ENCODE measurements around the gene SMCP.

The SMCP gene

GRCh38 chr1:152886758-152887409 lies 8.8 kb downstream of the SMCP start:
- DNase-seq (ENCODE audit: low spot score), result no peak

DNA sequence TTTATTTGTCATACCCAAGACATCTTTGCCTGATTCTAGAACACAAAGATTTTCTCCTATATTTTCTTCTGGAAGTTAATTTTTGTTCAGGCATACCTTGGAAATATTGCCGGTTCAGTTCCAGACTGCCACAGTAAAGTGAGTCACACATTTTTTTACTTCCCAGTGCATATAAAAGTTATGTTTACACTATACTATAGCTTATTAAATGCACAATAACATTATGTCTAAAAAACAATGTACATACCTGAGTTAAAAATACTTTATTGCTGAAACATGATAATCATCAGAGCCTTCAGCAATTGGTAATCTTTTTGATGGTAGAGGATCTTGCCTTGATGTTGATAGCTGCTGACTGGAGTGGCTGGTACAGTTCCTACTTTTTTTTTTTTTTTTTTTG lies 10.0 kb downstream of the SMCP start:
- DNase-seq (ENCODE audit: low spot score), result no peak

DNA sequence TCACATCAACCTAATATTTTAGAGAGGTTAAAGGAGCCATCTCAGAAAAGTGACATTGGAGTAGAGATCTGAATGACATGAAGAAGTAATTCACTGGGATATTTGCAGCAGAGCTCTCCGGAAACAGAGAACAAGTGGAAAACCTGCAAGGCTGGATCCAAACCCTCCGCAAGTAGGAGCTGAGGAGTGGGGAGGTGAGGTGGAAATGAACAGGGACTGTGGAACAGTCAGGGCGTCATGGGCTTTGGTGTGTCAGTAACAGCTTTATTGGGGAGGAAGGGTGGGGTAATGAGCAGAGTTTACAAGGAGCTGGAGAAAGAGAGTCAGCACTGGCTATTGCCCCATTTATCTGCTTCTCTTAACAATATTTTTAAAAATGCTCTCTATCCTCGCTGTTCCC lies 20.9 kb downstream of the SMCP start:
- no peak for DNase-seq (ENCODE audit: low spot score)

GRCh38 chr1:152899883-152900282 lies 21.8 kb downstream of the SMCP start:
- DNase-seq (ENCODE audit: low spot score), result no peak

- no peak for DNase-seq (ENCODE audit: low spot score)
Measured at GRCh38 chr1:152901631-152902030, 23.5 kb downstream of the SMCP start.

DNA sequence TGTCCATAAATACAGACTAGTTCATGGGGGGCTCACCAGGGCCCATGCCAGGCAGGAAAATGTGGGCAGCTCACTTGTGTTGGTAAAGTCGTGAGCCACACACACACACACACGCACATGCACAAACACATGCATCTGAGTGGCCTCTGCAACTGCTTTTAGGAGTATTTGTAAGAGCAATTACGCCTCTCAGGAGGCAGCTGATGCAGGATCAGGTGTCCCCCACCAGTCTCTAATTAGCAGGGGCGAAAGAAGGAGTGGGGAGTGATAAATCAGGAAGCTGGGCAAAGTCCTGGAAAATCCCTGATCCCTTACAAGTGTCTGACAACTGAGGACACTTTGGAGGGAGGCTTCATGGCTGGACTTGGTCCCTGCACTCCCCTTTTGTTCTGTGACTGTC lies 24.5 kb downstream of the SMCP start:
- no peak for DNase-seq (ENCODE audit: low spot score)

- DNase-seq (ENCODE audit: low spot score), result no peak
Measured at GRCh38 chr1:152904688-152905440, 26.7 kb downstream of the SMCP start.

DNA sequence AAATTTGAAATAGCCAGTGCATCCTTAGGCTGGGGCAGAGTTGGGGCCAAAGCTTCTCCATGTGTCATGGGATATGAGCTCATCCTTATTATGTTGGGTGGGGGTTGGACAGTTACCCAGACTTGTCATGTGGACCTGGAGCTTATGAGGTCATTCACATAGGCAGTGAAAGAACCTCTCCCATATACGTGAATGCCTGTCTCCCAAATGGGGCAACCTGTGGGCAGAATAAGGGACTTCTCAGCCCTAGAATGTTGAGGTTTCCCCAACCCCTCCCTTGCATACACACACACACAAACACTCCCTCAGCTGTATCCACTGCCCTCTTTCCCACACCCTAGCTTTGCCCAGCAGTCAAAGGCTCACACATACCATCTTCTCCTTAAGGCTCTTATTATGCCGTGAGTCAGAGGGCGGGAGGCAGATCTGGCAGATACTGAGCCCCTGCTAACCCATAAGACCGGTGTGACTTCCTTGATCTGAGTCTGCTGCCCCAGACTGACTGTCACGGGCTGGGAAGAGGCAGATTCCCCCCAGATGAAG lies 28.0 kb downstream of the SMCP start:
- DNase-seq (ENCODE audit: low spot score), result no peak

GRCh38 chr1:152907686-152908601 lies 29.8 kb downstream of the SMCP start, which contains the start of gene IVL:
TSS of gene IVL (plus strand) at chr1:152908546. CDS start at chr1:152909798, 1,252 bp downstream.
- no peak for DNase-seq (ENCODE audit: low spot score)

DNA sequence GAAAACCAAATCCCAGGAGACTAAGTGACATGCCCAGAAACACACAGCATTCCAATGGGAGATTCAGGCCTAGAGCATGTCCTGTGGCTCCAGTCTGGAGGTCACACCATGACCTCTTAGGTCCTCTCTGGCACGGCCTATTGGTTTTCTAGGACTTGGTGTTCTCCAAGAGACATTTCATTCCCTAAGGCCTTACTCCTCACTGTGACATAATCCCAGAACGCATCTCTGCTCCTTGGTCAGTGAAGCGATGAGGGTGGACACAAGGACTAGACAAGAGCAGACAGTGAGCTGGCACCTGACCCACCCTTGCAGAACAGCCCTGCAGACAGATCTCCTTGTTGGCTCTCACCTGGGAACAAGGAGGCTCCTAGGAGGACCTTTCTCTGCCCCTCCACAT lies 31.1 kb downstream of the SMCP start:
- no peak for DNase-seq (ENCODE audit: low spot score)

DNA sequence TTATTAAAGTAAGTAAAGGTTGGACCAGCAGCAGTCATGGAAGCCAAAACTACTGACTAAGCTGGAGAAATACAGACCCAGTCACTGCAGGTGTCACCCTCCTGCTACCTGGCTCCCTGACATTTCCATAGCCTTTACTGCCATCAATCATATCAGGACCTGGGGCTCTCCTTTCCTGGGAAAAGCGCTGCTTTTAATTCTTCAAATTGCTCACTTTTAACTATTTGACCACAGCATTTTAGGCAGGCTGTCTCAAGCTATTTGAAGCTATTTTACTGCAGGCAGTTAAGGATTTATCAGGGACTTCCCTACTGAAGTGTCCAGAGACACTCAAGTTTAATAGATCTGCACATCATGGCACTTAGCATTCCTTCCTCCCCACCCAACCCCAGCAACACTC lies 34.3 kb downstream of the SMCP start:
- no peak for DNase-seq (ENCODE audit: low spot score)

DNA sequence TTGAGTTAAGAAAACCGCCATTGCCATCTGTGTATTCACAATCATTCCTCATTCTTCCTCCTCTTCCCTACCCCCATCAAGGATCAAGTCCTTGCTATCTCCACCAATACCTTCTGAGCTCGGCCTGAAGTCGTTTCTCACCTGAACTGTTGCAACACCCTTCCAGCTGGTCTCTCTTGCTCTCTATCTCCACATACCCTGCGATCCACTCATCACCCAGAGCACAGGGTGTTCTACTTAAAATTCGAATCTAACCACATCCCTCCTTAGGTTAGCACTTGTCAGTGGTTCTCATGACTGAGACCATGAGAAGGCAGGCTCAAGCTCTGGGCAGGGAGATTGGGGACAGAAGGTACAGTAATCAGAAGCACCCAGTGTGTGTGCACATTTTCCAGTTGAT lies 34.8 kb downstream of the SMCP start:
- no peak for DNase-seq (ENCODE audit: low spot score)

- no peak for DNase-seq (ENCODE audit: low spot score)
Measured at GRCh38 chr1:152917794-152918193, 39.7 kb downstream of the SMCP start.

GRCh38 chr1:152919071-152919470 lies 40.9 kb downstream of the SMCP start:
- DNase-seq (ENCODE audit: low spot score), result no peak

- no peak for DNase-seq (ENCODE audit: low spot score)
Measured at GRCh38 chr1:152924191-152924590, 46.1 kb downstream of the SMCP start.

GRCh38 chr1:152926091-152926490 lies 48.0 kb downstream of the SMCP start:
- no peak for DNase-seq (ENCODE audit: low spot score)

DNA sequence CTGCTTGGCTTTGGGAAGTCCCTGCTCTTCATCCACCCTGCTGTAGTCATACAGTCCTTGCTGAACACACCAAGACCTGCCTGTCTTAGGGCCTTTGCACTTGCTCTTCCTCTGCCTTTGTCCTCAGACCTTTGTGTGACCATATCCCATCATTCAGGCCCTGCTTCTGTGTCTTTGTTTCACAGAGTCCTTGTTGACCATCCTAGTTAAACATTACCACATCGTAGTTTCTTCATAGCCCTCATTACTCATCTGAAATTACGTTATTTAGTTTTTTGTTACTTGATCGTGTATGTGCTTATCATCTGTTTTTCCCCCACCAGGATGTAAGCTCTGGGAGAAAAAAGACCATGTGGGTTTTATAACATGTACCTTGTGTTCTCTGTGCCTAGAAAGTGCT lies 50.5 kb downstream of the SMCP start:
- no peak for DNase-seq (ENCODE audit: low spot score)

- no peak for DNase-seq (ENCODE audit: low spot score)
Measured at GRCh38 chr1:152932170-152932811, 54.2 kb downstream of the SMCP start.

- no peak for DNase-seq (ENCODE audit: low spot score)
Measured at GRCh38 chr1:152933196-152933595, 55.1 kb downstream of the SMCP start.

All from iPS-NIHi11 (cell line).